K562 (cell line): ENCODE data around the gene KDM4C. TPM values are rescaled to one million over a fixed set of nuclear protein-coding genes. Genes with fewer than 3 reads are reported as not detected.

ENCODE experiments used
- EHMT2 ChIP-seq: fragments of 450-650 bp; IDR thresholded peaks from 2 replicates; pipeline ENCODE4 v1.6.1; 2018; ENCODE audit warnings: antibody characterized with exemption
- MAZ ChIP-seq, 2 experiments: fragments of 450-650 bp in 1 of 2; sonication (generic) in 1 of 2; formaldehyde crosslinking; IDR thresholded peaks in 1 of 2; conservative IDR thresholded peaks in 1 of 2; 2 replicates each; pipeline versions ENCODE4 v1.4.0 to v1.5.0; 2020; ENCODE audit warnings: mild to moderate bottlenecking in 1 of 2, missing genetic modification reagents in 1 of 2
- POLR3G ChIP-seq: IDR thresholded peaks from 2 replicates; pipeline ENCODE4 v1.6.1; 2011; ENCODE audit not compliant: insufficient read length, insufficient replicate concordance; ENCODE audit errors: extremely low read depth
- PRMT5 ChIP-seq: sonication (generic); formaldehyde crosslinking; IDR thresholded peaks from 2 replicates; pipeline ENCODE4 v1.5.0; 2020; ENCODE audit warnings: missing genetic modification reagents
- PTRF ChIP-seq: fragments of 450-650 bp; IDR thresholded peaks from 2 replicates; pipeline ENCODE4 v1.6.1; 2016; ENCODE audit warnings: mild to moderate bottlenecking, missing genetic modification characterization, missing compliant biosample characterization
- SIX5 ChIP-seq, 2 experiments: IDR thresholded peaks; 2 replicates each; pipeline ENCODE4 v1.6.1; 2011; ENCODE audit warnings: low read length in 2 of 2, borderline replicate concordance in 1 of 2, low read depth in 1 of 2, mild to moderate bottlenecking in 1 of 2, moderate library complexity in 1 of 2; ENCODE audit not compliant: insufficient read depth in 1 of 2
- SMAD4 ChIP-seq: fragments of 250-450 bp; sonication (Bioruptor Pico); conservative IDR thresholded peaks from 2 replicates; pipeline ENCODE4 v1.8.0; 2021; ENCODE audit warnings: inconsistent platforms, mild to moderate bottlenecking, moderate library complexity
- SMARCA5 ChIP-seq: fragments of 450-650 bp; IDR thresholded peaks from 2 replicates; pipeline ENCODE4 v1.6.1; 2016
- SOX6 ChIP-seq: fragments of 450-650 bp; IDR thresholded peaks from 2 replicates; pipeline ENCODE4 v1.6.1; 2014; ENCODE audit warnings: mild to moderate bottlenecking
- TBP ChIP-seq: optimal IDR thresholded peaks from 2 replicates; pipeline ENCODE3; 2011; ENCODE audit warnings: low read depth, low read length, improper control_type of control experiment
- TCF3 ChIP-seq: sonication (generic); formaldehyde crosslinking; IDR thresholded peaks from 2 replicates; pipeline ENCODE4 v1.4.0; 2020; ENCODE audit warnings: mild to moderate bottlenecking, missing genetic modification reagents
- ZNF75A ChIP-seq: fragments of 450-650 bp; formaldehyde crosslinking; IDR thresholded peaks from 2 replicates; pipeline ENCODE4 v1.4.0; 2020; ENCODE audit warnings: mild to moderate bottlenecking
- ZNF780A ChIP-seq: fragments of 250-450 bp; sonication (Bioruptor Pico); IDR thresholded peaks from 2 replicates; pipeline ENCODE4 v1.5.0; 2021; ENCODE audit warnings: mild to moderate bottlenecking
- polyA plus RNA-seq, 8 experiments: library from polyadenylated mRNA; depleted of rRNA in 4 of 8; stranded (reverse) in 5 of 8; unstranded in 3 of 8; fragments of >200 nt; fragmentation: Nextera tagmentation in 2 of 8; fragmentation: Illumina TruSeq in 1 of 8; extraction: Ambion mirVana in 2 of 8; extraction: Trizol in 1 of 8; gene quantifications; 2 replicates each; pipeline versions ENCODE4 v1.2.1 to v1.2.3, GENCODE V29; 2011 to 2014; ENCODE audit warnings: inconsistent platforms in 1 of 8, missing spikeins in 1 of 8
- total RNA-seq, 7 experiments: library from RNA; depleted of rRNA in 6 of 7; stranded (reverse); fragments of >200 nt in 6 of 7; fragmentation: Illumina TruSeq in 2 of 7; extraction: Trizol in 2 of 7; gene quantifications; 2 replicates each; pipeline versions ENCODE4 v1.2.1 to v1.2.3, GENCODE V29; 2011 to 2021; ENCODE audit warnings: low replicate concordance in 1 of 7
- TF ChIP-seq, protein P1 (sequence below): sonication (generic); formaldehyde crosslinking; IDR thresholded peaks from 2 replicates; pipeline ENCODE4 v1.9.0; 2022; ENCODE audit warnings: mild to moderate bottlenecking, missing genetic modification reagents
- TF ChIP-seq, protein P2 (sequence below), 2 experiments: IDR thresholded peaks in 1 of 2; conservative IDR thresholded peaks in 1 of 2; 2 replicates each; pipeline ENCODE4 v1.6.1; 2016; ENCODE audit warnings: low read depth in 2 of 2, mild to moderate bottlenecking in 1 of 2, missing compliant biosample characterization in 1 of 2, missing genetic modification characterization in 1 of 2, moderate library complexity in 1 of 2
- TF ChIP-seq, protein P3 (sequence below): fragments of 450-650 bp; IDR thresholded peaks from 2 replicates; pipeline ENCODE4 v1.6.1; 2017; ENCODE audit warnings: antibody characterized with exemption
- TF ChIP-seq, protein P4 (sequence below): fragments of 250-450 bp; sonication (Bioruptor Pico); IDR thresholded peaks from 2 replicates; pipeline ENCODE4 v1.4.0; 2020; ENCODE audit warnings: mild to moderate bottlenecking

The KDM4C gene
- total and polyA plus RNA-seq, 9 of the 15 experiments (the other 6 are each of a cell fraction or from before 2014, with no cell fraction given), result 5.4 to 17.0 (median 12.6) TPM

DNA sequence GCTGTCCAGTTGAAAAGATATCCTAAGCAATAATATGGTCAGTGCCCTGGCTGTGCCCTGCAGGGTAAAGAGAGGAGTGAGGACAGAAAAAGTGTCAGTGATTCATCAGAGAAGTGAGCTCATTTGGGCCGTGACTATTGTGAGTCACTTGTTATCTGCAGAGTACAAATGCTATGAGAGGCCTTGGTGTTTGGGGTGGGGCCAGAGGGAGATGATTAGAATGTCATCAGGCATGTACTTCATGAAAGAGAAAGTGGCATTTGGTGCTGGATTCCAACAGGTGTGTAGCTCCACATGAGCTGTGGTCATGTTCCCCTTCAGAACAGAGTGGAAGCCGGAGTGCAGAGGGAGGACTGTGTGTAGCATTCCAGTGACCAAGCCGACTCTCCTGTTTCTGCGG lies 174.1 kb downstream of the KDM4C start (continued):
- TF ChIP-seq TBP, result peak; percentile 61
- no peak for TF ChIP-seq SIX5 (IDR thresholded peaks at IDR 0.05; ENCODE audit: borderline replicate concordance in 1 of 2, insufficient read depth in 1 of 2, low read depth in 1 of 2, low read length in 2 of 2)
- TF ChIP-seq, protein P1, sequence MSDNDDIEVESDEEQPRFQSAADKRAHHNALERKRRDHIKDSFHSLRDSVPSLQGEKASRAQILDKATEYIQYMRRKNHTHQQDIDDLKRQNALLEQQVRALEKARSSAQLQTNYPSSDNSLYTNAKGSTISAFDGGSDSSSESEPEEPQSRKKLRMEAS (CRISPR knock-in tag), result peak; percentile 75
- TF ChIP-seq, protein P2, sequence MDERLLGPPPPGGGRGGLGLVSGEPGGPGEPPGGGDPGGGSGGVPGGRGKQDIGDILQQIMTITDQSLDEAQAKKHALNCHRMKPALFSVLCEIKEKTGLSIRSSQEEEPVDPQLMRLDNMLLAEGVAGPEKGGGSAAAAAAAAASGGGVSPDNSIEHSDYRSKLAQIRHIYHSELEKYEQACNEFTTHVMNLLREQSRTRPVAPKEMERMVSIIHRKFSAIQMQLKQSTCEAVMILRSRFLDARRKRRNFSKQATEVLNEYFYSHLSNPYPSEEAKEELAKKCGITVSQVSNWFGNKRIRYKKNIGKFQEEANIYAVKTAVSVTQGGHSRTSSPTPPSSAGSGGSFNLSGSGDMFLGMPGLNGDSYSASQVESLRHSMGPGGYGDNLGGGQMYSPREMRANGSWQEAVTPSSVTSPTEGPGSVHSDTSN (CRISPR knock-in tag; IDR thresholded peaks at IDR 0.05; ENCODE audit: low read depth), result no peak
- TF ChIP-seq, protein P2 (tag; conservative IDR thresholded peaks at IDR 0.05; ENCODE audit: low read depth), result peak; percentile 40; the same call in 1 of the 2 replicates
- no peak for TF ChIP-seq PRMT5
- TF ChIP-seq, protein P3, sequence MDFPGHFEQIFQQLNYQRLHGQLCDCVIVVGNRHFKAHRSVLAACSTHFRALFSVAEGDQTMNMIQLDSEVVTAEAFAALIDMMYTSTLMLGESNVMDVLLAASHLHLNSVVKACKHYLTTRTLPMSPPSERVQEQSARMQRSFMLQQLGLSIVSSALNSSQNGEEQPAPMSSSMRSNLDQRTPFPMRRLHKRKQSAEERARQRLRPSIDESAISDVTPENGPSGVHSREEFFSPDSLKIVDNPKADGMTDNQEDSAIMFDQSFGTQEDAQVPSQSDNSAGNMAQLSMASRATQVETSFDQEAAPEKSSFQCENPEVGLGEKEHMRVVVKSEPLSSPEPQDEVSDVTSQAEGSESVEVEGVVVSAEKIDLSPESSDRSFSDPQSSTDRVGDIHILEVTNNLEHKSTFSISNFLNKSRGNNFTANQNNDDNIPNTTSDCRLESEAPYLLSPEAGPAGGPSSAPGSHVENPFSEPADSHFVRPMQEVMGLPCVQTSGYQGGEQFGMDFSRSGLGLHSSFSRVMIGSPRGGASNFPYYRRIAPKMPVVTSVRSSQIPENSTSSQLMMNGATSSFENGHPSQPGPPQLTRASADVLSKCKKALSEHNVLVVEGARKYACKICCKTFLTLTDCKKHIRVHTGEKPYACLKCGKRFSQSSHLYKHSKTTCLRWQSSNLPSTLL, result no peak
- TF ChIP-seq PTRF, result no peak
- peak in 1 of 2 experiments; percentile 36; a peak in 1 of 4 replicates for TF ChIP-seq MAZ (CRISPR knock-in tag; conservative IDR thresholded peaks at IDR 0.05 in 1 of 2, IDR thresholded peaks at IDR 0.05 in 1 of 2)
- peak; percentile 46; the same call in 1 of the 2 replicates for TF ChIP-seq EHMT2
- TF ChIP-seq, protein P4, sequence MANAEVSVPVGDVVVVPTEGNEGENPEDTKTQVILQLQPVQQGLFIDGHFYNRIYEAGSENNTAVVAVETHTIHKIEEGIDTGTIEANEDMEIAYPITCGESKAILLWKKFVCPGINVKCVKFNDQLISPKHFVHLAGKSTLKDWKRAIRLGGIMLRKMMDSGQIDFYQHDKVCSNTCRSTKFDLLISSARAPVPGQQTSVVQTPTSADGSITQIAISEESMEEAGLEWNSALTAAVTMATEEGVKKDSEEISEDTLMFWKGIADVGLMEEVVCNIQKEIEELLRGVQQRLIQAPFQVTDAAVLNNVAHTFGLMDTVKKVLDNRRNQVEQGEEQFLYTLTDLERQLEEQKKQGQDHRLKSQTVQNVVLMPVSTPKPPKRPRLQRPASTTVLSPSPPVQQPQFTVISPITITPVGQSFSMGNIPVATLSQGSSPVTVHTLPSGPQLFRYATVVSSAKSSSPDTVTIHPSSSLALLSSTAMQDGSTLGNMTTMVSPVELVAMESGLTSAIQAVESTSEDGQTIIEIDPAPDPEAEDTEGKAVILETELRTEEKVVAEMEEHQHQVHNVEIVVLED (CRISPR knock-in tag), result no peak
- no peak for TF ChIP-seq ZNF780A
- TF ChIP-seq ZNF75A (CRISPR knock-in tag), result no peak
- TF ChIP-seq SOX6, result peak; percentile 77
- no peak for TF ChIP-seq SMARCA5
- peak; percentile 83 for TF ChIP-seq TCF3 (CRISPR knock-in tag)
- no peak for TF ChIP-seq SMAD4 (CRISPR knock-in tag)
- TF ChIP-seq POLR3G, result no peak
